Kidney (tissue), 14 donors: ENCODE data around the gene TEPSIN. TPM values are rescaled to one million over a fixed set of nuclear protein-coding genes. Genes with fewer than 3 reads are reported as not detected.

Experiments used
- DNase-seq, 5 donors: peaks; one replicate each; pipeline ENCODE4 v3.0.0-alpha.2; 2013 to 2020
- FAIRE-seq: peaks from 2 replicates; lab custom pipeline; 2012; peaks lifted over from hg19 to GRCh38; lab: Jason Lieb, UNC
- H3K27ac ChIP-seq, 2 donors: one replicate each; pipeline ENCODE4 v1.7.0; 2013; ENCODE audit warnings: low read depth in 2 of 2, low read length in 2 of 2, inconsistent platforms in 1 of 2
- H3K27me3 ChIP-seq: one replicate; pipeline ENCODE4 v1.7.1; 2013; ENCODE audit warnings: low read length, inconsistent platforms; ENCODE audit not compliant: control insufficient read depth, insufficient read depth
- H3K36me3 ChIP-seq, 3 donors: one replicate each; pipeline versions ENCODE4 v1.7.0 to v1.7.1; 2013; ENCODE audit warnings: low read length in 3 of 3, control low read depth in 1 of 3, inconsistent platforms in 1 of 3; ENCODE audit not compliant: insufficient read depth in 3 of 3, control insufficient read depth in 2 of 3
- H3K4me1 ChIP-seq, 3 donors: one replicate each; pipeline versions ENCODE4 v1.7.0 to v1.7.1; 2013; ENCODE audit warnings: low read length in 3 of 3, inconsistent platforms in 1 of 3, low read depth in 1 of 3; ENCODE audit not compliant: control insufficient read depth in 2 of 3, insufficient read depth in 2 of 3
- H3K4me3 ChIP-seq, 3 donors: one replicate each; pipeline versions ENCODE4 v1.7.0 to v1.8.1; 2013; ENCODE audit warnings: low read length in 3 of 3, control low read depth in 1 of 3, inconsistent platforms in 1 of 3
- H3K9ac ChIP-seq, 3 donors: one replicate each; pipeline versions ENCODE4 v1.7.0 to v1.7.1; 2013; ENCODE audit warnings: low read length in 3 of 3, control low read depth in 1 of 3, inconsistent platforms in 1 of 3
- H3K9me3 ChIP-seq, 3 donors: one replicate each; pipeline versions ENCODE4 v1.7.0 to v1.7.1; 2013; ENCODE audit warnings: low read length in 3 of 3, control low read depth in 1 of 3, inconsistent platforms in 1 of 3; ENCODE audit not compliant: control insufficient read depth in 2 of 3, insufficient read depth in 1 of 3
- intact Hi-C: fragments of 100-400 bp; cut with DNase I; formaldehyde crosslinking; loops from one replicate; pipeline ENCODE4 v1.11.1; 2022
- polyA plus RNA-seq: library from polyadenylated mRNA; stranded (reverse); fragments of 350-450 nt; fragmentation: Illumina TruSeq; extraction: RNeasy Lipid Tissue Mini Kit (QIAGEN cat#74804); gene quantifications from one replicate; pipeline ENCODE4 v1.2.3, GENCODE V29; 2014; ENCODE audit warnings: low read depth, low replicate concordance; ENCODE audit not compliant: insufficient read depth
- total RNA-seq: library from RNA; stranded (reverse); fragmentation: NEBNext Ultra II Directional; extraction: Animal tissue kit (Norgen Biotek cat#: 25700); gene quantifications from one replicate; pipeline ENCODE4 v1.2.1, GENCODE V29; 2021
- TF ChIP-seq, protein P1 (sequence below): IDR thresholded peaks from 3 replicates; pipeline ENCODE4 v1.5.1; 2012; ENCODE audit warnings: mild to moderate bottlenecking, moderate library complexity, borderline replicate concordance; ENCODE audit not compliant: insufficient read depth; ENCODE audit errors: extremely low read depth
- donor health status: control.
- donor health status: control.
- donor health status: control.
- donor health status: control.
- donor health status: control.
- donor health status: DM: yes; HTN: yes; CAD: no.
- donor health status: Normal renal cell carcinoma (clear cell type).

TEPSIN gene
- total and polyA plus RNA-seq, 2 donors from 2014 or later = 13.9 to 42.8 TPM

DNA sequence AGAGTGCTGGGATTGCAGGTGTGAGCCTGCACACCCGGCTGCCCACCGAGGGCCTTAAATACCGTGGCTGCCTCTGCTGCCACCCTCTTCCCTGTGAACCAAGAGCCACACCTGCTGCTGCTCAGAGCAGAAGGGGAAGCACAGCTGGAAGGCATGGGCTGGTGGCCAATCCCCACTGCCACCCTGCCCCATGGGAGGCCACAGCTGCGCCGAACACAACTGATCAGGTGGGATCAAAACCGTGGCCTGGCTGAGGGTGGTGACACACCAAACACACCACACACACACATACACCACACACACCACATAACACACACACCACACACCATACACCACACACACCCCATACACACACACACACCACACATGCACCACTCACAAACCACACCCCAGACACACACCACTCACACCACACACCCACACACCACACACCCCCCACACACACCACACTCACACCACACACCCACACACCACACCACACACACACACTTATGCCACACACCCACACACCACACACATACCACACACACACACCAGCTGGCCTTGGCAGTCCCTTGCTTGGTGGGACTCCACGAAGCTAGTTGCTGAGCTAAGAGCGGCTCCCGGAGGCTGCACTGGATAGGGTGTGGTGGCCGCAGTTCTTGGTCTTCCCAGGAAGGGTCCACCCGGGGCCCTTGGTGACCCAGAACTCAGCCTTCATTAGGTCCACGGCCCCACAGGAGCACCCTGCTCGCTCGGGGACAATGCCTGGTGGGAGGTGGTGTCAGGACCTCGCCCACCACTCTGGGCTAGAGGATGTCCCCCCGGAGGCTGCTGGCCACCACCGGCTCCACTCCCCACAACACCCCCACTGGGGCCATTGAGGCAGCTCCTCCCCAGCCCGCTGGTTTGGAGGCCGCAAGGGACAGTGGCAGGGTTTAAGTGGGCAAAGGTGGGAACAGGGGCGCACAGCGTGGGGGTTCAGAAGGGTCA is 31.0 kb downstream of the TEPSIN start:
- no peak overlapping the region for H3K4me3 ChIP-seq
- H3K9me3 ChIP-seq = no peaks in the 10 kb centered on the region
- H3K4me1 ChIP-seq = no peaks in the 10 kb centered on the region
- FAIRE-seq = no peak
- H3K9ac ChIP-seq = no peak overlapping the region
- DNase-seq = no peak
- H3K27ac ChIP-seq = no peak overlapping the region
- intact Hi-C loops = no loop called here
- TF ChIP-seq, protein P1, sequence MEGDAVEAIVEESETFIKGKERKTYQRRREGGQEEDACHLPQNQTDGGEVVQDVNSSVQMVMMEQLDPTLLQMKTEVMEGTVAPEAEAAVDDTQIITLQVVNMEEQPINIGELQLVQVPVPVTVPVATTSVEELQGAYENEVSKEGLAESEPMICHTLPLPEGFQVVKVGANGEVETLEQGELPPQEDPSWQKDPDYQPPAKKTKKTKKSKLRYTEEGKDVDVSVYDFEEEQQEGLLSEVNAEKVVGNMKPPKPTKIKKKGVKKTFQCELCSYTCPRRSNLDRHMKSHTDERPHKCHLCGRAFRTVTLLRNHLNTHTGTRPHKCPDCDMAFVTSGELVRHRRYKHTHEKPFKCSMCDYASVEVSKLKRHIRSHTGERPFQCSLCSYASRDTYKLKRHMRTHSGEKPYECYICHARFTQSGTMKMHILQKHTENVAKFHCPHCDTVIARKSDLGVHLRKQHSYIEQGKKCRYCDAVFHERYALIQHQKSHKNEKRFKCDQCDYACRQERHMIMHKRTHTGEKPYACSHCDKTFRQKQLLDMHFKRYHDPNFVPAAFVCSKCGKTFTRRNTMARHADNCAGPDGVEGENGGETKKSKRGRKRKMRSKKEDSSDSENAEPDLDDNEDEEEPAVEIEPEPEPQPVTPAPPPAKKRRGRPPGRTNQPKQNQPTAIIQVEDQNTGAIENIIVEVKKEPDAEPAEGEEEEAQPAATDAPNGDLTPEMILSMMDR = no peak
- H3K27me3 ChIP-seq = no peaks in the 10 kb centered on the region
- peaks cover 0 to 3% (median 0%) of the 10 kb centered on the region in 3 donors for H3K36me3 ChIP-seq

- intact Hi-C loops = no loop called here
- DNase-seq (no peak), FAIRE-seq (no peak)
Observed at GRCh38 chr17:81206657-81207056, 32.2 kb downstream of the TEPSIN start.

GRCh38 chr17:81206166-81206565 is 32.7 kb downstream of the TEPSIN start:
- DNase-seq = no peak
- H3K9me3 ChIP-seq = no peaks in the 10 kb centered on the region
- no peak for FAIRE-seq
- H3K4me3 ChIP-seq = no peak overlapping the region
- TF ChIP-seq, protein P1 = no peak
- H3K36me3 ChIP-seq = peaks cover 0 to 3% (median 0%) of the 10 kb centered on the region in 3 donors
- intact Hi-C loops = no loop called here
- no peak overlapping the region for H3K9ac ChIP-seq
- H3K4me1 ChIP-seq = no peaks in the 10 kb centered on the region
- no peak overlapping the region for H3K27ac ChIP-seq
- no peaks in the 10 kb centered on the region for H3K27me3 ChIP-seq

More at GRCh38 chr17:81206657-81207056, 32.2 kb downstream of the TEPSIN start:
- H3K27ac ChIP-seq = no peak overlapping the region
- no peaks in the 10 kb centered on the region for H3K4me1 ChIP-seq
- no peaks in the 10 kb centered on the region for H3K9me3 ChIP-seq
- no peak overlapping the region for H3K4me3 ChIP-seq
- peaks cover 0 to 3% (median 0%) of the 10 kb centered on the region in 3 donors for H3K36me3 ChIP-seq
- TF ChIP-seq, protein P1 = no peak
- H3K27me3 ChIP-seq = no peaks in the 10 kb centered on the region
- H3K9ac ChIP-seq = no peak overlapping the region
